SJSA1 (cell line): ENCODE data around the gene INTS1. TPM values are rescaled to one million over a fixed set of nuclear protein-coding genes. Genes with fewer than 3 reads are reported as not detected.
A peak's percentile ranks its signal among the peaks of the same experiment; 100 is the strongest.

ENCODE experiments used
- DNase-seq, 2 experiments: peaks; one replicate each; pipeline ENCODE4 v3.0.0-alpha.2; 2015 to 2020; ENCODE audit warnings: low spot score in 2 of 2, low read depth in 1 of 2
- H3K27ac ChIP-seq: fragments of 250-450 bp; sonication (Bioruptor Pico); 2 replicates; pipeline ENCODE4 v1.5.1; 2020; ENCODE audit warnings: mild to moderate bottlenecking, moderate library complexity
- H3K27me3 ChIP-seq: fragments of 250-450 bp; sonication (Bioruptor Pico); replicated peaks from 2 replicates; pipeline ENCODE4 v1.5.1; 2020; ENCODE audit warnings: mild to moderate bottlenecking, moderate library complexity
- H3K36me3 ChIP-seq: fragments of 250-450 bp; sonication (Bioruptor Pico); 2 replicates; pipeline ENCODE4 v1.5.1; 2020; ENCODE audit warnings: mild to moderate bottlenecking
- H3K4me1 ChIP-seq: fragments of 250-450 bp; sonication (Bioruptor Pico); replicated peaks from 2 replicates; pipeline ENCODE4 v1.6.1; 2021; ENCODE audit warnings: mild to moderate bottlenecking
- H3K4me3 ChIP-seq: fragments of 250-450 bp; sonication (Bioruptor Pico); 2 replicates; pipeline ENCODE4 v1.5.1; 2020; ENCODE audit warnings: mild to moderate bottlenecking
- H3K9me3 ChIP-seq: fragments of 250-450 bp; sonication (Bioruptor Pico); replicated peaks from 2 replicates; pipeline ENCODE4 v1.5.1; 2020; ENCODE audit warnings: mild to moderate bottlenecking
- total RNA-seq: library from RNA; depleted of rRNA; stranded (reverse); fragments of >200 nt; shearing (Covaris generic); gene quantifications from 2 replicates; pipeline ENCODE4 v1.2.3, GENCODE V29; 2014

INTS1 gene
- total RNA-seq, 1 experiment from 2014 or later: 36.8 TPM

DNA sequence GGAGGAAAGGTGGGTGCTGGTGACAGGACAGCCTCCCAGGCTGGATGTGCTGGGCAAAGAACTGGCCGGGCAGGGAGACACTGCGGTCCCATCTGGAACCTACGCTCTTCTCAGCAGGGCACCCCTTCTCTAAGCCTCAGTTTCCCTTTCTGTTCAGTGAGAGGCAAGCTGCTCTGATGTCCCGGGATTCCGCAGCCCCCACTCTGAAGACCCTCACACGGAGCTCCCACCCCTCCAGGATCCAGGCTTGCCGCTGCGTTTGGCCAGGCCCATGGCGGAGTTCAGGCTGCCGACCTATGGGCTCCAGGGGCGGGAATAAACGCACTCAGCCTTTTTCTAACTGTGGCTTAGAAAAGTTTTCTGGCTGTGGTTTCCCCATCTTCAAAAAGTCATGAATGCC lies 10.2 kb upstream of the INTS1 start:
- Histone ChIP-seq H3K4me1 (peaks cover 34% of the 10 kb centered on the region), H3K27me3 (no peaks in the 10 kb centered on the region), H3K27ac (no peak overlapping the region; the same call in 1 of the 2 replicates), H3K9me3 (no peaks in the 10 kb centered on the region), H3K36me3 (no peaks in the 10 kb centered on the region), H3K4me3 (no peak overlapping the region)
- no peak for DNase-seq

- no peak overlapping the region for H3K4me3 ChIP-seq
- H3K4me1 ChIP-seq: peaks cover 34% of the 10 kb centered on the region
- H3K9me3 ChIP-seq: no peaks in the 10 kb centered on the region
- no peaks in the 10 kb centered on the region for H3K36me3 ChIP-seq
- H3K27me3 ChIP-seq: no peaks in the 10 kb centered on the region
- H3K27ac ChIP-seq: peak overlapping the region; percentile 98
- DNase-seq: no peak
Observed at GRCh38 chr7:1513657-1514095, 9.5 kb upstream of the INTS1 start.

GRCh38 chr7:1512781-1513656 lies 8.8 kb upstream of the INTS1 start:
- Histone ChIP-seq H3K9me3 (no peaks in the 10 kb centered on the region), H3K4me3 (no peak overlapping the region), H3K27me3 (no peaks in the 10 kb centered on the region), H3K27ac (peak overlapping the region; percentile 98), H3K4me1 (peaks cover 34% of the 10 kb centered on the region), H3K36me3 (no peaks in the 10 kb centered on the region)
- DNase-seq: peak; percentile 86 to 94

GRCh38 chr7:1511444-1512422 lies 7.5 kb upstream of the INTS1 start:
- no peaks in the 10 kb centered on the region for H3K36me3 ChIP-seq
- H3K27ac ChIP-seq: no peak overlapping the region
- DNase-seq: no peak
- H3K27me3 ChIP-seq: no peaks in the 10 kb centered on the region
- no peaks in the 10 kb centered on the region for H3K9me3 ChIP-seq
- H3K4me1 ChIP-seq: peaks cover 34% of the 10 kb centered on the region
- H3K4me3 ChIP-seq: no peak overlapping the region

- Histone ChIP-seq H3K27ac (no peak overlapping the region), H3K36me3 (no peaks in the 10 kb centered on the region), H3K4me3 (no peak overlapping the region), H3K4me1 (peaks cover 34% of the 10 kb centered on the region), H3K9me3 (no peaks in the 10 kb centered on the region), H3K27me3 (no peaks in the 10 kb centered on the region)
- DNase-seq: no peak
Observed at GRCh38 chr7:1510780-1511154, 6.6 kb upstream of the INTS1 start.

DNA sequence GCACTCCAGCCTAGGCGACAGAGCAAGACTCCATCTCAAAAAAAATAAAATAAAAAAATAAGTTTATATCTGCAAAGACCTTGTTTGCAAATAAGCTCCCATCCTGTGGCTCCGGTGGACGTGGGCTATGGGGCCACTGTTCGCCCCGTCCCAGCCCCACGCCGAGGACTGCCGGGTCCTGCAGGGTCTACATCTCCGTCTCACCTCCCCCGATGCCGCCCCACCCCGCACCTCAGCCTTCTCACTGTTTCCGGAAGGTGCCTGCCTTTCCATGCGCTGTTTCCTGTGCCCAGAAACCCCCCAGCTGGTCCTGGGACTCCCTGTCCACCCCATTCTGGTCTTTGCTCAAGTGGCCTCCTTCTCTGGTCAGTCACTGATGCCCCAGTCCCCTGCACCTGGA lies 5.0 kb upstream of the INTS1 start:
- H3K36me3 ChIP-seq: peaks cover 2% of the 10 kb centered on the region
- peaks cover 20% of the 10 kb centered on the region for H3K4me1 ChIP-seq
- DNase-seq: no peak
- no peak overlapping the region for H3K27ac ChIP-seq
- H3K27me3 ChIP-seq: no peaks in the 10 kb centered on the region
- H3K9me3 ChIP-seq: no peaks in the 10 kb centered on the region
- H3K4me3 ChIP-seq: no peak overlapping the region

GRCh38 chr7:1508277-1508758 lies 4.1 kb upstream of the INTS1 start:
- H3K4me1 ChIP-seq: peaks cover 17% of the 10 kb centered on the region
- H3K4me3 ChIP-seq: no peak overlapping the region
- H3K36me3 ChIP-seq: peaks cover 11% of the 10 kb centered on the region
- no peak overlapping the region for H3K27ac ChIP-seq
- DNase-seq: no peak
- no peaks in the 10 kb centered on the region for H3K27me3 ChIP-seq
- H3K9me3 ChIP-seq: 0 out of 2 replicates have a peak, but pooled peaks cover under 1% of the 10 kb centered on the region

GRCh38 chr7:1505731-1506550 lies 1.8 kb upstream of the INTS1 start:
- Histone ChIP-seq H3K27ac (no peak overlapping the region), H3K36me3 (peaks cover 33% of the 10 kb centered on the region), H3K27me3 (no peaks in the 10 kb centered on the region), H3K9me3 (0 out of 2 replicates have a peak, but pooled peaks cover 2% of the 10 kb centered on the region), H3K4me3 (no peak overlapping the region), H3K4me1 (peaks cover 10% of the 10 kb centered on the region)
- no peak for DNase-seq

GRCh38 chr7:1503390-1503789 lies 799 bp downstream of the INTS1 start:
- H3K36me3 ChIP-seq: peaks cover 49% of the 10 kb centered on the region
- DNase-seq: no peak

DNA sequence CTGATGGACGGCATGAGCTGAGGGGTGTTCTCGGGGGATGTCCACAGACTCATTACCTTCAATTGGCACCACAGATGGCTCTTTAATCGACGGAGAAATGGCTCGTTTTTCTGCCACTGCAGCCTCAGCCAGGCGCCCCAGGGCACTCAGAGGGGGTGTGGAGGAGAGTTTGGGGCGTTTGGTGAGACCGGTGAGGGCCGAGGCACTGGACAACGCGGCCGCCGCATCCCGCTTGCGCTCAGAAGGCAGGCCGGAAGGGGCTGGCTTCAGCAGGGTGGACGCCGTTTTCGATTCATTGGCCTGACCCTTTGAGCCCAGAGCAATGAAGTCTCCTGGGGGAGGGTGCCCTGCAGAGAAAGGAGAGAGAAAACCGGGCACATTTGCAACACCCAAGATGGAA lies 1.3 kb downstream of the INTS1 start:
- H3K9me3 ChIP-seq: 0 out of 2 replicates have a peak, but pooled peaks cover 2% of the 10 kb centered on the region
- no peak for DNase-seq
- H3K36me3 ChIP-seq: peaks cover 53% of the 10 kb centered on the region
- no peaks in the 10 kb centered on the region for H3K27me3 ChIP-seq
- no peak overlapping the region for H3K27ac ChIP-seq
- H3K4me3 ChIP-seq: peak overlapping the region; percentile 97
- peaks cover 10% of the 10 kb centered on the region for H3K4me1 ChIP-seq

More at GRCh38 chr7:1503390-1503789, 799 bp downstream of the INTS1 start:
- 0 out of 2 replicates have a peak, but pooled peaks cover 2% of the 10 kb centered on the region for H3K9me3 ChIP-seq
- no peaks in the 10 kb centered on the region for H3K27me3 ChIP-seq
- no peak overlapping the region for H3K27ac ChIP-seq
- peaks cover 10% of the 10 kb centered on the region for H3K4me1 ChIP-seq
- H3K4me3 ChIP-seq: peak overlapping the region; percentile 97

- no peak for DNase-seq
- peaks cover 10% of the 10 kb centered on the region for H3K4me1 ChIP-seq
- peaks cover 65% of the 10 kb centered on the region for H3K36me3 ChIP-seq
- H3K27me3 ChIP-seq: no peaks in the 10 kb centered on the region
- 0 out of 2 replicates have a peak, but pooled peaks cover 2% of the 10 kb centered on the region for H3K9me3 ChIP-seq
- H3K4me3 ChIP-seq: no peak overlapping the region
- H3K27ac ChIP-seq: no peak overlapping the region
Observed at GRCh38 chr7:1501487-1502270, 2.5 kb downstream of the INTS1 start.

GRCh38 chr7:1500064-1500807 lies 4.0 kb downstream of the INTS1 start:
- Histone ChIP-seq H3K4me1 (peaks cover 10% of the 10 kb centered on the region), H3K36me3 (peaks cover 74% of the 10 kb centered on the region)

More at GRCh38 chr7:1500064-1500807, 4.0 kb downstream of the INTS1 start:
- H3K27me3 ChIP-seq: no peaks in the 10 kb centered on the region
- no peak for DNase-seq
- 0 out of 2 replicates have a peak, but pooled peaks cover 2% of the 10 kb centered on the region for H3K9me3 ChIP-seq
- no peak overlapping the region for H3K27ac ChIP-seq
- no peak overlapping the region for H3K4me3 ChIP-seq
